Activated CD4-positive, CD25-positive, alpha-beta regulatory T cell treated with anti-CD3 and anti-CD28 coated beads, Interleukin-2, amount 50 U/mL, for 16 hours (primary cell): ENCODE results near the gene NEUROD2.
A peak's percentile ranks its signal among the peaks of the same experiment; 100 is the strongest.

Source experiments
- DNase-seq: peaks from one replicate; pipeline ENCODE4 v3.0.0-alpha.2; 2020; ENCODE audit warnings: low read depth, low spot score

NEUROD2 gene

GRCh38 chr17:39635614-39636176, 28.0 kb upstream of the NEUROD2 start:
- no peak for DNase-seq

GRCh38 chr17:39634384-39634871, 26.7 kb upstream of the NEUROD2 start:
- no peak for DNase-seq

- DNase-seq, result no peak
Observed at GRCh38 chr17:39633570-39634183, 26.0 kb upstream of the NEUROD2 start.

GRCh38 chr17:39632153-39632941, 24.6 kb upstream of the NEUROD2 start:
- DNase-seq, result no peak

- no peak for DNase-seq
Observed at GRCh38 chr17:39631403-39631802, 23.7 kb upstream of the NEUROD2 start.

- no peak for DNase-seq
Observed at GRCh38 chr17:39629898-39630297, 22.2 kb upstream of the NEUROD2 start.

GRCh38 chr17:39629494-39629880, 21.8 kb upstream of the NEUROD2 start:
- no peak for DNase-seq

GRCh38 chr17:39628655-39629493, 21.2 kb upstream of the NEUROD2 start:
- DNase-seq, result no peak

GRCh38 chr17:39627712-39628516, 20.2 kb upstream of the NEUROD2 start:
- DNase-seq, result no peak

- DNase-seq, result no peak
Observed at GRCh38 chr17:39627047-39627711, 19.5 kb upstream of the NEUROD2 start.

- no peak for DNase-seq
Observed at GRCh38 chr17:39626171-39627046, 18.7 kb upstream of the NEUROD2 start, which contains the start of gene PPP1R1B. PPP1R1B (plus strand) TSS chr17:39626952; CDS start chr17:39627393, 441 bp downstream.

GRCh38 chr17:39625198-39625785, 17.6 kb upstream of the NEUROD2 start:
- DNase-seq, result no peak

- no peak for DNase-seq
Observed at GRCh38 chr17:39624313-39624712, 16.6 kb upstream of the NEUROD2 start.

GRCh38 chr17:39623356-39623950, 15.7 kb upstream of the NEUROD2 start:
- peak; percentile 74 for DNase-seq

GRCh38 chr17:39622380-39623006, 14.8 kb upstream of the NEUROD2 start:
- DNase-seq, result no peak

GRCh38 chr17:39621523-39622379, 14.0 kb upstream of the NEUROD2 start:
- peak; percentile 81 for DNase-seq

GRCh38 chr17:39619786-39620101, 12.0 kb upstream of the NEUROD2 start:
- no peak for DNase-seq
